Gastroesophageal sphincter (tissue), 4 donors: ENCODE results near the gene KIAA1958. TPM values are rescaled to one million over a fixed set of nuclear protein-coding genes. Genes with fewer than 3 reads are reported as not detected.

ENCODE experiments used
- ATAC-seq: fragments of 150-250 bp; one replicate; pipeline ENCODE4 v1.9.1; 2016; ENCODE audit warnings: mild to moderate bottlenecking, moderate library complexity
- H3K27ac ChIP-seq, 4 donors: fragments of 200-600 bp; sonication (generic) in 3 of 4; 1 replicate in 3 of 4; 2 replicates in 1 of 4; pipeline ENCODE4 v1.5.1; 2016 to 2019
- H3K27me3 ChIP-seq: fragments of 200-600 bp; sonication (generic); one replicate; pipeline ENCODE4 v1.5.1; 2019
- H3K36me3 ChIP-seq, 2 donors: fragments of 200-600 bp; sonication (generic); one replicate each; pipeline ENCODE4 v1.5.1; 2019; ENCODE audit warnings: control low read depth in 1 of 2
- H3K4me1 ChIP-seq, 3 donors: fragments of 200-600 bp; sonication (generic); 1 replicate in 2 of 3; 2 replicates in 1 of 3; pipeline ENCODE4 v1.5.1; 2016 to 2019; ENCODE audit warnings: control low read depth in 2 of 3
- H3K4me3 ChIP-seq, 2 donors: fragments of 200-600 bp; sonication (generic); one replicate each; pipeline ENCODE4 v1.5.1; 2019; ENCODE audit warnings: mild to moderate bottlenecking in 1 of 2, moderate library complexity in 1 of 2
- H3K9me3 ChIP-seq, 3 donors: fragments of 200-600 bp; sonication (generic); one replicate each; pipeline ENCODE4 v1.5.1; 2017 to 2019; ENCODE audit warnings: control low read depth in 2 of 3
- EP300 ChIP-seq: sonication (generic); formaldehyde crosslinking; IDR thresholded peaks from one replicate; pipeline ENCODE4 v1.6.1; 2017; ENCODE audit warnings: antibody characterized with exemption, mild to moderate bottlenecking
- POLR2A ChIP-seq, 2 donors: fragments of 450-650 bp; IDR thresholded peaks; one replicate each; pipeline ENCODE4 v1.6.1; 2017; ENCODE audit warnings: antibody characterized with exemption in 2 of 2, mild to moderate bottlenecking in 2 of 2, moderate library complexity in 1 of 2
- POLR2AphosphoS5 ChIP-seq: sonication (generic); formaldehyde crosslinking; IDR thresholded peaks from one replicate; pipeline ENCODE4 v1.6.1; 2017; ENCODE audit warnings: antibody characterized with exemption
- WGBS, 2 donors: methylation state at CpG; one replicate each; pipeline ENCODE4 v1.1.5; 2018; ENCODE audit warnings: low coverage in 1 of 2; 5-methylcytosine and 5-hydroxymethylcytosine counted together
- total RNA-seq, 4 donors: library from RNA; depleted of rRNA; stranded (reverse); fragments of >200 nt; gene quantifications; one replicate each; pipeline ENCODE4 v1.1.0, GENCODE V29; 2016
- TF ChIP-seq, protein P1 (sequence below), 4 experiments: fragments of 200-600 bp in 2 of 4; fragments of 450-650 bp in 2 of 4; sonication (generic) in 1 of 4; IDR thresholded peaks; one replicate each; pipeline ENCODE4 v1.5.1; 2017 to 2019; ENCODE audit warnings: antibody characterized with exemption in 4 of 4, mild to moderate bottlenecking in 2 of 4, moderate library complexity in 2 of 4

The KIAA1958 gene
- total RNA-seq, 4 donors from 2014 or later = 3.5 to 8.4 (median 3.9) TPM

DNA sequence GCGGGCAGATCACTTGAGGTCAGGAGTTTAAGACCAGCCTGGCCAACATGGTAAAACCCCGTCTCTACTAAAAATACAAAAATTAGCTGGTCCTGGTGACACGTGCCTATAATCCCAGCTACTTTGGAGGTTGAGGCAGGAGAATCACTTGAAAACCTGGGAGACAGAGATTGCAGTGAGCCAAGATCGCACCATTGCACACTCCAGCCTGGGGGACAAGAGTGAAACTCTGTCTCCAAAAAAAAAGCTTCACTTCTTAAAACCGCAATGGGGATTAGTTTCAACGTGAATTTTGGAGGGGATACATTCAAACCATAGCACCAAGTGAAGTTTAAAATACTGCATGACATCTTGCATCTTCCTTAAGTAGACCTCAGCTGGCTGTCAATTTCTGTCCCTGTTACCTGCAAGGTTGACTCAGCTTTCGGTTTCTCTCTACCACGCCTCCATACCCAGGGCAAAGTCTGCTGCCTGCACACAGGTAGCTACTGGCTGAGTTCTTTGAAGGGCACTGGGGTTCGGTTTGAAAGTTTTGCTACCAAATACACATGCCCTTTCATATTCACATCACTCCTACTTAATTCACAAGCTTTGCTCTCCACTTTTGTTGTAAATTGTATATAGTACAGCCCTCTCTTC lies 69.3 kb downstream of the KIAA1958 start:
- H3K4me3 ChIP-seq = no peak overlapping the region
- no peak overlapping the region for H3K27ac ChIP-seq
- no peaks in the 10 kb centered on the region for H3K4me1 ChIP-seq
- no peaks in the 10 kb centered on the region for H3K36me3 ChIP-seq
- H3K9me3 ChIP-seq = no peaks in the 10 kb centered on the region
- 90 to 94% methylated on average over 6 to 8 of the region's 9 CpGs for WGBS, 2 donors
- ATAC-seq = no peak
- no peak for TF ChIP-seq EP300
- TF ChIP-seq POLR2AphosphoS5 = no peak
- no peak for TF ChIP-seq POLR2A (IDR thresholded peaks at IDR 0.05)
- TF ChIP-seq, protein P1, sequence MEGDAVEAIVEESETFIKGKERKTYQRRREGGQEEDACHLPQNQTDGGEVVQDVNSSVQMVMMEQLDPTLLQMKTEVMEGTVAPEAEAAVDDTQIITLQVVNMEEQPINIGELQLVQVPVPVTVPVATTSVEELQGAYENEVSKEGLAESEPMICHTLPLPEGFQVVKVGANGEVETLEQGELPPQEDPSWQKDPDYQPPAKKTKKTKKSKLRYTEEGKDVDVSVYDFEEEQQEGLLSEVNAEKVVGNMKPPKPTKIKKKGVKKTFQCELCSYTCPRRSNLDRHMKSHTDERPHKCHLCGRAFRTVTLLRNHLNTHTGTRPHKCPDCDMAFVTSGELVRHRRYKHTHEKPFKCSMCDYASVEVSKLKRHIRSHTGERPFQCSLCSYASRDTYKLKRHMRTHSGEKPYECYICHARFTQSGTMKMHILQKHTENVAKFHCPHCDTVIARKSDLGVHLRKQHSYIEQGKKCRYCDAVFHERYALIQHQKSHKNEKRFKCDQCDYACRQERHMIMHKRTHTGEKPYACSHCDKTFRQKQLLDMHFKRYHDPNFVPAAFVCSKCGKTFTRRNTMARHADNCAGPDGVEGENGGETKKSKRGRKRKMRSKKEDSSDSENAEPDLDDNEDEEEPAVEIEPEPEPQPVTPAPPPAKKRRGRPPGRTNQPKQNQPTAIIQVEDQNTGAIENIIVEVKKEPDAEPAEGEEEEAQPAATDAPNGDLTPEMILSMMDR (IDR thresholded peaks at IDR 0.05) = no peak
- no peaks in the 10 kb centered on the region for H3K27me3 ChIP-seq

DNA sequence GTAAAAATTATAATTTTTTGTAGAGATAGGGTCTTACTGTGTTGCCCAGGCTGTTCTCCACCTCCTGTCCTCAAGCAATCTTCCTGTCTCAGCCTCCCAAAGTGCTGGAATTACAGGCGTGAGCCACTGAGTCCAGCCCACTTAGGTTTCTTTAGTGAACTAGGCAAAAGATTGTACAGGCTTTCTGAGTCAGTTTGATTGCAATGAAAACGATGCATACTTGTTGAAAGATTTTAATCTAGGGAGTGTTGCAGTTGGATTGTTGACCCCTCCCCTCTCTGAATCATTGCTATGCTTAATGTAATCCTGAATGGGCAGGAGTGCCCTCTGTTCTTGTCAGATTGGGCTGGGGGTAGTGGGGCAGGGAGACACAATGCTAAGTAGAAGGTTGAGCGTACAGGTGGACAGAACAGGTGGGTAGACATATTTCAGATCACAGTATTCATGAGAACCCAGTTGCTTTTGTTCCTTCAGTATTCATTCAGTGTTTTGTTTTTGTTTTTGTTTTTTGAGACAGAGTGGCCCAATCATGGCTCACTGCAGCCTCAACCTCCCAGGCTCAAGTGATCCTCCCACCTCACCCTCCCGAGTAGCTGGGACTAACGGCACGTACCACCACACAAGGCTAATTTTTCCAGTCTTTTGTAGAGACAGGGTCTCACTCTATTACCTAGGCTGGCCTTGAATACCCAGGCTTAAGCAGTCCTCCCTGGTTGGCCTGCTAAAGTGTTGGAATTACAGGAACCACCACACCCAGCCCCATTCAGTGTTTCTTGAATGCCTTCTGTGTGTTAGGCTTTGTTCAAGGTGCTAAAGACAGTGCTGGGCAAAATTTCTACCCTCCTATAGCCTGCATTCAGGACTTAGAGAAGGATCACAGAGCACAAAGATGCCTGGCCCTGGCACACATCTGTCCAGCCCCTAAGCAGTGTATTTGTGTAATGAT lies 70.1 kb downstream of the KIAA1958 start:
- WGBS, 2 donors = 88 to 94% methylated on average over 5 to 6 of the region's 6 CpGs
- Histone ChIP-seq H3K36me3 (no peaks in the 10 kb centered on the region), H3K4me1 (no peaks in the 10 kb centered on the region), H3K4me3 (no peak overlapping the region), H3K9me3 (no peaks in the 10 kb centered on the region), H3K27ac (no peak overlapping the region), H3K27me3 (no peaks in the 10 kb centered on the region)
- TF ChIP-seq POLR2AphosphoS5 (no peak), POLR2A (IDR thresholded peaks at IDR 0.05) (no peak), EP300 (no peak)
- TF ChIP-seq, protein P1 (IDR thresholded peaks at IDR 0.05) = no peak
- ATAC-seq = no peak

DNA sequence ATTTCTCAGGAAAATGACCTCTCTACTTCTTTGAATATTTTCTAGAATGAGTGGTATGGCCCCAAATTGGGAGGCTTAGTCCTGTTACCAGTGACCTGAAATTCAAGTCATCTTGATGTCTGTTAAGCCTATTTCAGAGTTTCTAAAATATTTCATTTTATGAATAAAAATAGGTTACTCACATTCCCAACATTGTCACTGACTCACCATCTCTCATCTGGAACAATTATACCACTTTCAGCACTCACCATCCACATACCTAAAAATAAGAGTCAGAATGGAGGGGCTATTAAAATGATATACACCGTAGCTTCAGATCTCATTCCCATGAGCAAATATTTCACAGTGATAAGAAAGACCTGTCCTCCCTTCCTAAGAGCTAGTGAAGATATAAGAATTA lies 71.8 kb downstream of the KIAA1958 start:
- Histone ChIP-seq H3K4me1 (no peaks in the 10 kb centered on the region), H3K4me3 (no peak overlapping the region), H3K9me3 (no peaks in the 10 kb centered on the region), H3K36me3 (no peaks in the 10 kb centered on the region), H3K27ac (no peak overlapping the region), H3K27me3 (no peaks in the 10 kb centered on the region)
- no peak for TF ChIP-seq POLR2AphosphoS5
- no peak for TF ChIP-seq POLR2A (IDR thresholded peaks at IDR 0.05)
- TF ChIP-seq EP300 = no peak
- TF ChIP-seq, protein P1 (IDR thresholded peaks at IDR 0.05) = no peak
- WGBS, 2 donors = 80 to 100% methylated on average over 1 of the region's 1 CpG
- no peak for ATAC-seq

DNA sequence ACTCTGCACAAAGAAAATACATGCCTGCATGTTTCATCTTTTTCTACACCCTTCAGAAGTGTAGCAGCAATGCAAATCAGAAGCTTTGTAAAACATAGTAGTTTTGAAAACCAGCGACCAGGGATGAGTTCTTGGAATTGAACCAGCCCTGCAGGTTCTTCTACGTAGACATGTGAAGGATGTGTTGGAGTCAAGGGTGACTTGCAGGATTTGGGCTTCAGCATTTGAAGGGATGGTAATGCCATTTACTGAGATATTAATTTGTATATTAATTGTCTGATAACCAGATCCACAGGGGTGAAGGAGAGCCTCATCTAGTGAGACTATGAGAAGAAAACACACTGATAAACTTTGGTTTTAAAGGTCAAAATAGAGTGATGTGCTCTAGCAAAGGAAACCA lies 72.4 kb downstream of the KIAA1958 start:
- Histone ChIP-seq H3K27me3 (no peaks in the 10 kb centered on the region), H3K36me3 (no peaks in the 10 kb centered on the region), H3K4me1 (no peaks in the 10 kb centered on the region), H3K27ac (no peak overlapping the region), H3K9me3 (no peaks in the 10 kb centered on the region), H3K4me3 (no peak overlapping the region)
- no peak for TF ChIP-seq POLR2A (IDR thresholded peaks at IDR 0.05)
- TF ChIP-seq, protein P1 (IDR thresholded peaks at IDR 0.05) = no peak
- TF ChIP-seq POLR2AphosphoS5 = no peak
- TF ChIP-seq EP300 = no peak
- 60 to 90% methylated on average over 2 of the region's 2 CpGs for WGBS, 2 donors
- ATAC-seq = no peak
